Lung (tissue), 12 donors: ENCODE measurements around the gene PYGM. TPM values are rescaled to one million over a fixed set of nuclear protein-coding genes. Genes with fewer than 3 reads are reported as not detected.

ENCODE experiments used
- ATAC-seq: fragments of 200-7000 bp; cut with Tn5 transposase; one replicate; pipeline ENCODE4 v1.9.1; 2020; ENCODE audit warnings: moderate number of reproducible peaks; ENCODE audit not compliant: insufficient read depth, low FRiP score
- DNase-seq, 3 donors: peaks; one replicate each; pipeline ENCODE4 v3.0.0-alpha.2; 2013 to 2017
- H3K27ac ChIP-seq, 2 donors: one replicate each; pipeline ENCODE4 v1.5.1; 2013; ENCODE audit warnings: mild to moderate bottlenecking in 2 of 2, moderate library complexity in 2 of 2, control low read depth in 1 of 2, inconsistent platforms in 1 of 2, low read depth in 1 of 2, low read length in 1 of 2
- H3K27me3 ChIP-seq, 3 donors: one replicate each; pipeline ENCODE4 v1.5.1; 2013; ENCODE audit warnings: low read length in 2 of 3; ENCODE audit not compliant: control insufficient read depth in 3 of 3, insufficient read depth in 3 of 3
- H3K36me3 ChIP-seq, 4 donors: one replicate each; pipeline ENCODE4 v1.5.1; 2013; ENCODE audit warnings: low read length in 4 of 4, mild to moderate bottlenecking in 1 of 4, moderate library complexity in 1 of 4; ENCODE audit not compliant: control insufficient read depth in 4 of 4, insufficient read depth in 4 of 4
- H3K4me1 ChIP-seq, 5 donors: one replicate each; pipeline ENCODE4 v1.5.1; 2013; ENCODE audit warnings: low read length in 5 of 5, mild to moderate bottlenecking in 2 of 5, moderate library complexity in 1 of 5; ENCODE audit not compliant: control insufficient read depth in 5 of 5, insufficient read depth in 5 of 5
- H3K4me3 ChIP-seq: one replicate; pipeline ENCODE4 v1.5.1; 2013; ENCODE audit warnings: mild to moderate bottlenecking, control low read depth, moderate library complexity
- H3K9ac ChIP-seq, 2 donors: one replicate each; pipeline ENCODE4 v1.5.1; 2013; ENCODE audit warnings: low read length in 2 of 2, control low read depth in 1 of 2; ENCODE audit not compliant: insufficient read depth in 1 of 2
- H3K9me3 ChIP-seq, 4 donors: one replicate each; pipeline ENCODE4 v1.5.1; 2013; ENCODE audit warnings: low read length in 3 of 4, mild to moderate bottlenecking in 1 of 4, moderate library complexity in 1 of 4; ENCODE audit not compliant: control insufficient read depth in 4 of 4, insufficient read depth in 3 of 4
- CTCF ChIP-seq: IDR thresholded peaks from 2 replicates; pipeline ENCODE4 v1.5.1; 2012; ENCODE audit warnings: mild to moderate bottlenecking; ENCODE audit errors: control extremely low read depth, extremely low read depth
- WGBS, 2 donors: extraction: QIAGEN DNeasy Blood & Tissue Kit; methylation state at CpG; one replicate each; pipeline ENCODE4 v1.1.7; 2013; 5-methylcytosine and 5-hydroxymethylcytosine counted together
- polyA plus RNA-seq, 2 donors: library from polyadenylated mRNA; stranded (reverse); fragments of 200-250 nt; gene quantifications; one replicate each; pipeline ENCODE4 v1.2.1, GENCODE V29; 2013
- total RNA-seq, 2 donors: library from RNA; depleted of rRNA in 1 of 2; stranded (reverse); fragments of >200 nt in 1 of 2; gene quantifications; one replicate each; pipeline ENCODE4 v1.2.1, GENCODE V29; 2014 to 2021
- donor health status: control.
- donor health status: control.
- donor health status: Bipolar disorder and iron deficiency.
- donor health status: healthy.
- donor health status: DM: yes; HTN: yes; CAD: no.

PYGM gene
- total and polyA plus RNA-seq, 4 donors: 1.2 to 3.8 (median 2.5) TPM

GRCh38 chr11:64697663-64698375 lies 62.0 kb downstream of the PYGM start:
- Histone ChIP-seq H3K4me1 (no peaks in the 10 kb centered on the region), H3K27ac (no peak overlapping the region), H3K9ac (no peak overlapping the region), H3K27me3 (peaks cover 0 to 24% (median 7%) of the 10 kb centered on the region in 3 donors), H3K4me3 (no peak overlapping the region), H3K36me3 (no peaks in the 10 kb centered on the region), H3K9me3 (peaks cover 0 to 2% (median 0%) of the 10 kb centered on the region in 4 donors)
- DNase-seq (no peak), ATAC-seq (no peak)
- 78 to 92% methylated on average over 7 of the region's 7 CpGs for WGBS, 2 donors
- TF ChIP-seq CTCF: no peak

Other genes with a start within 250 kb of the PYGM start
- gene SLC22A11, start 204.0 kb downstream of the PYGM start, total RNA-seq: not detected
- gene SLC22A11, start 204.0 kb downstream of the PYGM start, polyA plus RNA-seq: under 1 TPM in 1 of 2 donors, not detected in 1; 0.08 TPM
- gene SLC22A12, start 168.8 kb downstream of the PYGM start, total RNA-seq: not detected
- not detected for gene SLC22A12, start 168.8 kb downstream of the PYGM start, polyA plus RNA-seq
- 1 to 10 TPM; 1.7 to 6.6 TPM for gene NRXN2, start 36.8 kb downstream of the PYGM start, total RNA-seq
- under 1 TPM; 0.39 to 0.56 TPM for gene NRXN2, start 36.8 kb downstream of the PYGM start, polyA plus RNA-seq
- gene RASGRP2, start 15.8 kb downstream of the PYGM start, total RNA-seq: 10 to 100 TPM; 20.0 to 39.3 TPM
- 10 to 100 TPM; 22.2 to 46.4 TPM for gene RASGRP2, start 15.8 kb downstream of the PYGM start, polyA plus RNA-seq
- 100 to 1,000 TPM; 196 to 213 TPM for gene SF1, start 18.6 kb upstream of the PYGM start, total RNA-seq
- gene SF1, start 18.6 kb upstream of the PYGM start, polyA plus RNA-seq: 10 to 100 TPM; 76.2 to 97.8 TPM
- 10 to 100 TPM; 23.3 to 41.8 TPM for gene MAP4K2, start 43.2 kb upstream of the PYGM start, total RNA-seq
- 10 to 100 TPM; 15.0 to 24.3 TPM for gene MAP4K2, start 43.2 kb upstream of the PYGM start, polyA plus RNA-seq
- gene MEN1, start 50.6 kb upstream of the PYGM start, total RNA-seq: 10 to 100 TPM; 18.8 to 24.9 TPM
- gene MEN1, start 50.6 kb upstream of the PYGM start, polyA plus RNA-seq: 10 to 100 TPM; 15.0 to 18.5 TPM
- gene CDC42BPG, start 84.7 kb upstream of the PYGM start, total RNA-seq: 10 to 100 TPM; 11.2 to 23.5 TPM
- gene CDC42BPG, start 84.7 kb upstream of the PYGM start, polyA plus RNA-seq: 1 to 10 TPM; 7.1 to 10.0 TPM
- 100 to 1,000 TPM in 1 of 2 donors, 10 to 100 TPM in 1; 71.2 to 139 TPM for gene EHD1, start 118.6 kb upstream of the PYGM start, total RNA-seq
- 100 to 1,000 TPM in 1 of 2 donors, 10 to 100 TPM in 1; 42.1 to 144 TPM for gene EHD1, start 118.6 kb upstream of the PYGM start, polyA plus RNA-seq
- 10 to 100 TPM; 17.4 to 32.5 TPM for gene ATG2A, start 157.2 kb upstream of the PYGM start, total RNA-seq
- 10 to 100 TPM; 19.1 to 22.9 TPM for gene ATG2A, start 157.2 kb upstream of the PYGM start, polyA plus RNA-seq
- gene PPP2R5B, start 164.7 kb upstream of the PYGM start, total RNA-seq: 10 to 100 TPM in 1 of 2 donors, 1 to 10 TPM in 1; 9.8 to 27.8 TPM
- 10 to 100 TPM; 14.4 to 20.2 TPM for gene PPP2R5B, start 164.7 kb upstream of the PYGM start, polyA plus RNA-seq
- not detected for gene GPHA2, start 175.9 kb upstream of the PYGM start, total RNA-seq
- under 1 TPM in 1 of 2 donors, not detected in 1; 0.19 TPM for gene GPHA2, start 175.9 kb upstream of the PYGM start, polyA plus RNA-seq
- under 1 TPM in 1 of 2 donors, not detected in 1; 0.55 TPM for gene MAJIN, start 212.1 kb upstream of the PYGM start, total RNA-seq
- under 1 TPM; 0.24 to 0.39 TPM for gene MAJIN, start 212.1 kb upstream of the PYGM start, polyA plus RNA-seq
- 1 to 10 TPM; 2.9 to 6.3 TPM for gene BATF2, start 237.0 kb upstream of the PYGM start, total RNA-seq
- gene BATF2, start 237.0 kb upstream of the PYGM start, polyA plus RNA-seq: 1 to 10 TPM; 3.7 to 7.4 TPM